ENCODE measurements around the gene PPP6R2.

DNA sequence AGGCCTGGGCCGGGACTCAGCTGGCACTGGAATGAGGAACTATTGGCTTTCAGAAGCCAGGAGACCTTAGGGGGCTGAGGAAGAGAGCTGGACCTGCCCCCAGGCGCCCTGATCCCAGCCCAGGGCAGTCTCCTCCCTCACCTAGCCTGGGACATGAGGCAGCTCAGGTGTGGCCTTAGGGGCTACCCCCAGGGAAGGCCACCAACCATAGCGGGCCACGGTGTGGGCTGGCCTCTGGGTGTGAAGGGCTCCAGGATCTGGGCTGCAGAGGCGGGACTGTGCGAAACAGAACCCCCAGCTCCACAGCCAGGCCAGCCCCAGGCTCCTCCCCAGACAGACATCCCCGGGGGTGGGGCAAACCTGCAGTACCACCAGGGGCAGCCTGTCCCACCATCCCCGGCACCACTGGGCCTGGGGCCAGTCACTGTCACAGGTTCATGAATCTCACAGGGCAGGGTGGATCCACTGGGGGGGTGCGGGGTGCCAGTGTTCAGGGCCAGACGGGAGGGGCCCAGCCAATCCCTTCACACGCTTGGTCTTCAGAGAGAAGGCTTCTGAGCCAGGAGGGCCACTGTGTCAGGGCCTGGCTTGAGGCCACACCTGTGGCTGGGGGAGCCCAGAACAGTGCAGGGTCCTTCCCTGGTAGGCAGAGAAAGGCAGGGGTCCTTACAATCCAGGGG is 39.1 kb upstream of the PPP6R2 start:
- TF ChIP-seq, protein P1, sequence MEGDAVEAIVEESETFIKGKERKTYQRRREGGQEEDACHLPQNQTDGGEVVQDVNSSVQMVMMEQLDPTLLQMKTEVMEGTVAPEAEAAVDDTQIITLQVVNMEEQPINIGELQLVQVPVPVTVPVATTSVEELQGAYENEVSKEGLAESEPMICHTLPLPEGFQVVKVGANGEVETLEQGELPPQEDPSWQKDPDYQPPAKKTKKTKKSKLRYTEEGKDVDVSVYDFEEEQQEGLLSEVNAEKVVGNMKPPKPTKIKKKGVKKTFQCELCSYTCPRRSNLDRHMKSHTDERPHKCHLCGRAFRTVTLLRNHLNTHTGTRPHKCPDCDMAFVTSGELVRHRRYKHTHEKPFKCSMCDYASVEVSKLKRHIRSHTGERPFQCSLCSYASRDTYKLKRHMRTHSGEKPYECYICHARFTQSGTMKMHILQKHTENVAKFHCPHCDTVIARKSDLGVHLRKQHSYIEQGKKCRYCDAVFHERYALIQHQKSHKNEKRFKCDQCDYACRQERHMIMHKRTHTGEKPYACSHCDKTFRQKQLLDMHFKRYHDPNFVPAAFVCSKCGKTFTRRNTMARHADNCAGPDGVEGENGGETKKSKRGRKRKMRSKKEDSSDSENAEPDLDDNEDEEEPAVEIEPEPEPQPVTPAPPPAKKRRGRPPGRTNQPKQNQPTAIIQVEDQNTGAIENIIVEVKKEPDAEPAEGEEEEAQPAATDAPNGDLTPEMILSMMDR (optimal IDR thresholded peaks at IDR 0.05 in 1 of 3, IDR thresholded peaks at IDR 0.05 in 1 of 3, conservative IDR thresholded peaks at IDR 0.05 in 1 of 3; ENCODE audit: extremely low read depth in 1 of 3, insufficient read depth in 2 of 3, low read length in 3 of 3), result no peak
- TF ChIP-seq EZH2 (IDR thresholded peaks at IDR 0.05; ENCODE audit: low read length), result no peak

All from keratinocyte (primary cell).